Keratinocyte (primary cell): ENCODE measurements around the gene AHRR.

Experiments used
- EZH2 ChIP-seq: IDR thresholded peaks from one replicate; pipeline ENCODE4 v1.6.1; 2012; ENCODE audit warnings: inconsistent platforms, mild to moderate bottlenecking, low read length, moderate library complexity
- TF ChIP-seq, protein P1 (sequence below), 3 experiments: IDR thresholded peaks in 1 of 3; conservative IDR thresholded peaks in 1 of 3; optimal IDR thresholded peaks in 1 of 3; 2 replicates in 2 of 3; 3 replicates in 1 of 3; pipeline versions ENCODE3 to v1.5.1; 2011; ENCODE audit warnings: low read length in 3 of 3, mild to moderate bottlenecking in 3 of 3, moderate library complexity in 2 of 3, control low read depth in 1 of 3, inconsistent platforms in 1 of 3; ENCODE audit not compliant: insufficient read depth in 2 of 3; ENCODE audit errors: extremely low read depth in 1 of 3

DNA sequence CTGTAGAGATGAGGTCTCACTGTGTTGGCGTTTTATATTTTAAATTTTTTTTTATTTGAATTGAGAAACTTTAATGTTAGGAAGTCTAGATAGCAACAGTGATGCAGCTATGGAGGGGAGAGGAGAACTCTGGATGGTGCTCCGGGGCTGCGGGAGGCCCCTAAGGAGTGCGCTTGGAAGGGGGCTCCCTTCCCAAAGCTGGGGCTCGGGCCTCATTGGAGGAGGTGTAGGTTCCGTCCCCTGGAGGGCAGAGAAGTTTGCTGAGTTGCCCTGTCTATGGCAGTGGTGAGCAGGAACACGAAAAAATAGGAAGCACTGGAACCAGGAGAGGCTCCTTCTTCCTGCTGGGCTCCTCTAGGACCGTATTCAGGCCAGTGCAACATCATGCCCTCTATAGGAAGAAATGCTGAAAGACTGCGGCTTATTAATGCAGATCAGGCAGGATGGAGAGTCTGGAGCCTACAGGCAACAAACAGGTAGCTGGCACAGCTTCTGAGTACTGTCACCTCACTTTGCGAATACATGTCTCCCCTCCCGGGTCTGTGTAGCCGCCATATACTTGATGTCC is 16.1 kb downstream of the AHRR start:
- TF ChIP-seq, protein P1, sequence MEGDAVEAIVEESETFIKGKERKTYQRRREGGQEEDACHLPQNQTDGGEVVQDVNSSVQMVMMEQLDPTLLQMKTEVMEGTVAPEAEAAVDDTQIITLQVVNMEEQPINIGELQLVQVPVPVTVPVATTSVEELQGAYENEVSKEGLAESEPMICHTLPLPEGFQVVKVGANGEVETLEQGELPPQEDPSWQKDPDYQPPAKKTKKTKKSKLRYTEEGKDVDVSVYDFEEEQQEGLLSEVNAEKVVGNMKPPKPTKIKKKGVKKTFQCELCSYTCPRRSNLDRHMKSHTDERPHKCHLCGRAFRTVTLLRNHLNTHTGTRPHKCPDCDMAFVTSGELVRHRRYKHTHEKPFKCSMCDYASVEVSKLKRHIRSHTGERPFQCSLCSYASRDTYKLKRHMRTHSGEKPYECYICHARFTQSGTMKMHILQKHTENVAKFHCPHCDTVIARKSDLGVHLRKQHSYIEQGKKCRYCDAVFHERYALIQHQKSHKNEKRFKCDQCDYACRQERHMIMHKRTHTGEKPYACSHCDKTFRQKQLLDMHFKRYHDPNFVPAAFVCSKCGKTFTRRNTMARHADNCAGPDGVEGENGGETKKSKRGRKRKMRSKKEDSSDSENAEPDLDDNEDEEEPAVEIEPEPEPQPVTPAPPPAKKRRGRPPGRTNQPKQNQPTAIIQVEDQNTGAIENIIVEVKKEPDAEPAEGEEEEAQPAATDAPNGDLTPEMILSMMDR (optimal IDR thresholded peaks at IDR 0.05 in 1 of 3, IDR thresholded peaks at IDR 0.05 in 1 of 3, conservative IDR thresholded peaks at IDR 0.05 in 1 of 3; ENCODE audit: extremely low read depth in 1 of 3, insufficient read depth in 2 of 3, low read length in 3 of 3) = peak; percentile 50 to 64 (median 57)
- no peak for TF ChIP-seq EZH2
